KMS-11 (cell line): ENCODE data around the gene RNU6-9.

Experiments
- H2AFZ ChIP-seq: fragments of 200-600 bp; sonication (generic); 2 replicates; pipeline ENCODE4 v1.6.1; 2016; ENCODE audit warnings: antibody characterized with exemption, mixed run types, low read depth
- H3K27ac ChIP-seq: fragments of 200-600 bp; sonication (generic); 2 replicates; pipeline ENCODE4 v1.6.1; 2016; ENCODE audit warnings: mild to moderate bottlenecking, mixed run types
- H3K27me3 ChIP-seq: fragments of 200-600 bp; sonication (generic); 2 replicates; pipeline ENCODE4 v1.6.1; 2017; ENCODE audit warnings: mild to moderate bottlenecking, low read depth, mixed run types, moderate library complexity; ENCODE audit not compliant: insufficient read depth
- H3K36me3 ChIP-seq: fragments of 200-600 bp; sonication (generic); 2 replicates; pipeline ENCODE4 v1.6.1; 2017; ENCODE audit warnings: mild to moderate bottlenecking, mixed run types; ENCODE audit not compliant: insufficient read depth
- H3K4me1 ChIP-seq: fragments of 200-600 bp; sonication (generic); 2 replicates; pipeline ENCODE4 v1.6.1; 2016; ENCODE audit warnings: mild to moderate bottlenecking, low read depth, mixed run types; ENCODE audit not compliant: poor library complexity, severe bottlenecking
- H3K4me2 ChIP-seq: fragments of 200-600 bp; sonication (generic); 2 replicates; pipeline ENCODE4 v1.7.0; 2016; ENCODE audit warnings: mild to moderate bottlenecking, mixed run types
- H3K4me3 ChIP-seq: fragments of 200-600 bp; sonication (generic); IDR thresholded peaks from 2 replicates; pipeline ENCODE4 v1.6.1; 2017; ENCODE audit warnings: low read depth, low read length, mixed read lengths; ENCODE audit not compliant: insufficient read depth
- H3K79me2 ChIP-seq: fragments of 200-600 bp; sonication (generic); 2 replicates; pipeline ENCODE4 v1.6.1; 2016; ENCODE audit warnings: low read depth, mixed run types; ENCODE audit not compliant: insufficient read depth
- H3K9ac ChIP-seq: fragments of 200-600 bp; sonication (generic); 2 replicates; pipeline ENCODE4 v1.6.1; 2016; ENCODE audit warnings: mild to moderate bottlenecking, mixed run types
- H4K20me1 ChIP-seq: fragments of 200-600 bp; sonication (generic); 2 replicates; pipeline ENCODE4 v1.6.1; 2016; ENCODE audit warnings: mild to moderate bottlenecking, mixed run types; ENCODE audit not compliant: insufficient read depth
- CTCF ChIP-seq: fragments of 200-600 bp; sonication (generic); conservative IDR thresholded peaks from 2 replicates; pipeline ENCODE4 v1.6.1; 2017; ENCODE audit warnings: low read depth, mild to moderate bottlenecking, antibody characterized with exemption, low read length, moderate library complexity, mixed read lengths

RNU6-9 gene

GRCh38 chr19:901216-902092 lies 8.2 kb downstream of the RNU6-9 start:
- no peaks in the 10 kb centered on the region for H3K36me3 ChIP-seq
- no peaks in the 10 kb centered on the region for H3K27me3 ChIP-seq
- TF ChIP-seq CTCF: no peak
- H3K4me1 ChIP-seq: no peaks in the 10 kb centered on the region
- H3K4me2 ChIP-seq: no peak overlapping the region
- no peak overlapping the region for H2AFZ ChIP-seq
- no peaks in the 10 kb centered on the region for H4K20me1 ChIP-seq
- H3K27ac ChIP-seq: no peak overlapping the region
- H3K79me2 ChIP-seq: no peaks in the 10 kb centered on the region
- no peak overlapping the region for H3K9ac ChIP-seq
- no peak overlapping the region for H3K4me3 ChIP-seq

- no peak overlapping the region for H3K9ac ChIP-seq
- no peaks in the 10 kb centered on the region for H4K20me1 ChIP-seq
- H3K4me1 ChIP-seq: no peaks in the 10 kb centered on the region
- TF ChIP-seq CTCF: no peak
- H3K27me3 ChIP-seq: no peaks in the 10 kb centered on the region
- H3K4me3 ChIP-seq: no peak overlapping the region
- no peak overlapping the region for H3K27ac ChIP-seq
- H3K36me3 ChIP-seq: no peaks in the 10 kb centered on the region
- H2AFZ ChIP-seq: no peak overlapping the region
- H3K79me2 ChIP-seq: no peaks in the 10 kb centered on the region
- no peak overlapping the region for H3K4me2 ChIP-seq
Observed at GRCh38 chr19:902093-902370, 8.7 kb downstream of the RNU6-9 start.

- Histone ChIP-seq H3K36me3 (no peaks in the 10 kb centered on the region), H3K27ac (no peak overlapping the region), H3K4me3 (no peak overlapping the region), H3K9ac (no peak overlapping the region), H2AFZ (no peak overlapping the region), H3K27me3 (no peaks in the 10 kb centered on the region), H3K4me2 (no peak overlapping the region), H3K79me2 (no peaks in the 10 kb centered on the region), H3K4me1 (no peaks in the 10 kb centered on the region), H4K20me1 (no peaks in the 10 kb centered on the region)
- no peak for TF ChIP-seq CTCF
Observed at GRCh38 chr19:902446-903226, 9.4 kb downstream of the RNU6-9 start.

- no peak overlapping the region for H3K27ac ChIP-seq
- H3K36me3 ChIP-seq: no peaks in the 10 kb centered on the region
- H3K4me2 ChIP-seq: no peak overlapping the region
- H3K27me3 ChIP-seq: no peaks in the 10 kb centered on the region
- no peaks in the 10 kb centered on the region for H3K79me2 ChIP-seq
- no peak overlapping the region for H3K9ac ChIP-seq
- H4K20me1 ChIP-seq: no peaks in the 10 kb centered on the region
- no peak for TF ChIP-seq CTCF
- no peak overlapping the region for H2AFZ ChIP-seq
- H3K4me3 ChIP-seq: no peak overlapping the region
- H3K4me1 ChIP-seq: no peaks in the 10 kb centered on the region
Observed at GRCh38 chr19:903266-903797, 10.0 kb downstream of the RNU6-9 start.
